Left hindlimb (tissue), 1 donor: ENCODE results near the gene SLC66A3.
"Not testable (repeated sequence)": the region's sequence is repeated elsewhere in the genome, so short reads cannot be mapped to it uniquely, and the experiment has no call there.

Experiments
- DNase-seq: peaks from one replicate; pipeline ENCODE4 v3.0.0-alpha.2; 2018

Gene SLC66A3

GRCh38 chr2:11165046-11165445 lies 9.8 kb downstream of the SLC66A3 start:
- DNase-seq = not testable (repeated sequence)

DNA sequence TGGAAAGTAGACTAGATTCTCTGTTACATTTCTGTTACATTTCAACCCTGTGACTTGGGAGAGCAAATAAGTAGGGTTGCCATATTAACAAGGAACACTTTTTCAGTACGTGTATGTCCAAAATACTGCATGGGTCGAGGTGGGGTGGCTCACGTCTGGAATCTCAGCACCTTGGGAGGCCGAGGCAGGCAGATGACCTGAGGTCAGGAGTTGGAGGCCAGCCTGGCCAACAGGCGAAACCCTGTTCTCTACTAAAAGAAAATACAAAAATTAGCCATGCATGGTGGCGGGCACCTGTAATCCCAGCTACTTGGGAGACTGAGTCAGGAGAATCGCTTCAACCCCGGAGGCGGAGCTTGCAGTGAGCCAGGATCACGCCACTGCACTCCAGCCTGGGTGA lies 11.2 kb downstream of the SLC66A3 start:
- DNase-seq = no peak

DNA sequence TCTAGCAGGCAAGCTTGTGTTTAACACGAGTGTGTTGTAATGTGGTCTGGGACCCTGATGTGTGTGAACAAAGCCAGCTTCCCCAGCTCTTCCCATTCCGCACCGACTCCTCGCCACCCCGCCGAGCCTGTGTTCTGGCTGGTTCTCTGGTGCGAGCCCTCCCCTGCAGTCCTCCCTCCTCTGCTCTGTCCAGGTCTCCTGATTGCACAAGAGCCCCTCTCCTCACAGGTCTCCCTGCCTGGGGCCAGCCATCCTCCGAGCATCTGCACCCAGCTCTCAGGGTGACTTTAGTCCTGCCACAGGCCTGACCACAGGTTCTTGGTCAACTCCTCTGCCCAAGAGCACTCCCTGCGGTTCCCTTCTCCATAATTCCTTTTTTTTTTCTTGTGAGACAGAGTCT lies 13.2 kb downstream of the SLC66A3 start:
- no peak for DNase-seq

GRCh38 chr2:11169333-11169732 lies 14.1 kb downstream of the SLC66A3 start:
- no peak for DNase-seq

DNA sequence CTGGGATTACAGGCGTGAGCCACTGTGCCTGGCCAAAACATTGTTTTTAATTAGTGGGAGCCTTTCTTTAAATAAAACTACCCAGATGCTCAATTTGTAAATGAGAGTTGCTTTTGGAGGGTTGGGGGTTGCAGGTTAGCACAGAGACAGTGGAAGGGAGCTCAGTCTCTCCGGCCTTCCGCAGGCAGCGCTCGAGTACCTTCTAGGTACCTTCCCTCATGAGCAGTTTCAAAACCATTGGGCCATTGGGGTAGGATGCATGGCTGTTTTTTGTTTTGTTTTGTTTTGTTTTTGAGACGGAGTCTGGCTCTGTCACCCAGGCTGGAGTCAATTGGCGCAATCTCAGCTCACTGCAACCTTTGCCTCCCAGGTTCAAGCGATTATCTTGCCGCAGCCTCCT lies 19.0 kb downstream of the SLC66A3 start:
- DNase-seq = no peak

- no peak for DNase-seq
Measured at GRCh38 chr2:11175293-11175795, 20.1 kb downstream of the SLC66A3 start.

DNA sequence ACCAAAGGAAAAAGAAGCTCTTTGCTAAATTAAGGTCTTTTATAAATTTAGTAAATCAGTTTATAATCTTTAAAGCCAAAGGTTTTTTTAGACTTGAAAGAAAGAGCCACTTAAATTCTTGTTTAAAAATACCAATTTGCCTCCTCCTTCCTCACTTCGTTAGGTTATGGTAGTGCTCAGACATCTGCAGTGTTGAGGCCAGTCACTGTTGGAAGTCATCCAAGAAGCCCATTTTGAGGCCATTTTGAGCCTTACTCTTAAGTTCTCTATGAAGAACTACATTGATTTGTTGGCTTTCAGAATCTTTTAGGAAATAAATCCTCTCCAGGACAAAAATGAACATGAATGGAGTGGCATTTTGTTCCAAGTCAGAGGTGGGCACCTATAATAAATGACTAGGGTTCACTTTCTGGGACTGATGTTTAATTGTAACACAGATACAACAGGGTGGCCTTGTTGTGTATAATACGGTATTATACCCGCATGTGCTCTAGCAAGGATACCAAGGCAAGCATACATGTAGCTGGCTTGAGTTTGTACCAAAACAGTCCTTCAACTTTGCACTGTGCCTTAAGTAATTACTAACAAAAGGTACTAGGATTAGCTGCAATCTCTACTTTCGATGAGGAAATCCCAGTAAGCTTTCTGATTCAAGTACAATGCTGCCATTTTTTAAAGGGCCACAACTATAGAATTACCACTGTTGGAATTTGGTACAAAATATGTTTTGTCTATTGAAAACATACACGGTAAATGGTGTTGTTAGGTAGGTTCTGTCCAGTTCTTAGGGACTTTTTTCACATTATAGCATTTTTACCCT lies 22.8 kb downstream of the SLC66A3 start:
- DNase-seq = no peak

- DNase-seq = no peak
Measured at GRCh38 chr2:11179196-11179595, 23.9 kb downstream of the SLC66A3 start.

GRCh38 chr2:11179899-11180298 lies 24.6 kb downstream of the SLC66A3 start:
- no peak for DNase-seq

DNA sequence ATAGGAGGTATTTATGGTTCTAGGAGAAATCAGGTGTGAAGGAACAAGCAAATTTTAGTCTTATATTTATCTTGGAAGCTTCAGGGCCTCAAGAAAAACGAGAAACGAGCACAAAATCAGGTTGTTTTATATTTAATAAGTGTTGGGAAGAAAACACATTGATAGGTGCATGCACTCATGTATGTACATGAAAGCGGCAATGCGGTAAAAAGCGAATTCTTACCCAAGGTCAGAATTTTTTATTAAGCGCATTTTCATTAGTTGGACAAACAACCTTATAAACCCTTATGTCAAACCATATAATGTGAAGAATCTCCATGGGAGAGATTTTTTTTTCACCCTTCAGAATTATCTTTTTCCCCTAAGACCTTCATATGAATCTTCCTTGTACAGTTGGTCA lies 25.4 kb downstream of the SLC66A3 start:
- no peak for DNase-seq

DNA sequence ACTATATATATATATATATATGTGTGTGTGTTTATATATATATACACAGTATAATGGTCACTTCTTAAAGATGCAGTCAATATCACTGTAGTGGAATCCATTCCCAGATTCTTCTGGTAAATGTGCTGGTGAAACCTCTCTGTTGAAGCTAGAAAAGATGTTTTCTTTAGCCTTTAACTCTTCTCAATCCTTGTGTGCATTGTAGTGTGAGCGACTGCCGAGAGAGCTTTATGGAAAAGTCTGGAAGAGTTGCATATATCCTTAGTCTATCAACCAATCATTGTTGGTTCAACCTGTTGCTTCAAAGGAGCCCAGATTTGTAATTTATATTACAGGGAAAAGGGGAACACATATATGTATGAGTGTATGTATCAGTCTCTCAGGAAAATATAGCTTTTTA lies 27.7 kb downstream of the SLC66A3 start:
- no peak for DNase-seq

- no peak for DNase-seq
Measured at GRCh38 chr2:11186145-11186544, 30.9 kb downstream of the SLC66A3 start.

- DNase-seq = no peak
Measured at GRCh38 chr2:11187083-11187619, 31.9 kb downstream of the SLC66A3 start.

DNA sequence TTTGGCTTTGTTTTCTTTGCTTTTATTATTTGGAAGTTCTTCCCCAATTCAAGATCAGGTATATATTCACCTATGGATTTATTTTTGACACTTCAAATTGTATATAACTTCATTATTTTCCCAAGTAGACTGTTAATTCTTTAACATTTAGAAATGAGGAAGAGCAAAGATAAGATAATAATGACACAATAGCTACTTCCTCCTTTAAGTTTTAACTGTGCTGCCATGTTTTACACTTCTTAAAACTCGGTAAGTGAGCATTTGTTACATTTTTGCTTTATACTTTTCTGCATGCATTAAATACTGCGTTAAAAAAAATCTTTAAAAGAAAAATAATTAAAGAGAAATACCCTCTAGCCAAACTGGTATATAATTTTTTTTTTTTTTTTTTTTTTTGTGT lies 32.5 kb downstream of the SLC66A3 start:
- no peak for DNase-seq

GRCh38 chr2:11196246-11196645 lies 41.0 kb downstream of the SLC66A3 start:
- no peak for DNase-seq

DNA sequence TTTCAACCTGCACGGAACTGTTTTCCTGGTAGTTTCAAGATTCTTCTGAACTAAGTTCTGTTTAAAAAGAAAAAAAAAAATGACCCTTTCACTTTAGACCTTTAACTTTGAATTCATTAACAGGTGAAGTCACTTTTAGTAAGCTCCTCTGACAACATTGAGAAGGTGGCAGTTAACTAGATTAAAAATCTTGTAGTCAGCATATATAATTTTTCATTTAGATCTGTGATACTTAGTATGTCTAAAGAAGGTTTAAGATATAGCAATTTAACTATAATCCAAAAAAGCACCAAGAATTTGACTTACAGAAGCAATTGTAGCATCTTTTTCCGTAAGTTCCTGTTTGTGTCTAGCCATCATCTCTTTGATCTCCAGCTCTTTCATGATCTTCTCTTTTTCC lies 45.4 kb downstream of the SLC66A3 start:
- no peak for DNase-seq

DNA sequence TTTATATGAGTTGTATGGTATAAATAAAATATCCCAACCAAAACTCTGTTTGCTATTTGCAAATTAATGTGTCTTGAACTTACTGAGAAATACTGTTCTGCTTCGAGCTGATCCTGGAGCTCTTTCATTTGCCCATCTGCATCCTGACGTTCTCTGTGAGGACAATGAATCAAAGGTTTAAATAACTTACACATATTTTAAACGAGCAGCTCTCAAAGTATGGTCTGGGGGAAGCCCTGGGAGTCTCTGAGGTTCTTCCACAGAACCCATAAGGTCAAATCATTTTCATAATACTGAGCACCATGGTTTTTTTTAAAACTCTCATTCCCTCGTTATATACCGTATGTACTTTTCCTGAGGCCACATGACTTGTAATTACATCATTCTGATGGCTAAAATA lies 46.7 kb downstream of the SLC66A3 start:
- no peak for DNase-seq

- DNase-seq = no peak
Measured at GRCh38 chr2:11203480-11203879, 48.2 kb downstream of the SLC66A3 start.

DNA sequence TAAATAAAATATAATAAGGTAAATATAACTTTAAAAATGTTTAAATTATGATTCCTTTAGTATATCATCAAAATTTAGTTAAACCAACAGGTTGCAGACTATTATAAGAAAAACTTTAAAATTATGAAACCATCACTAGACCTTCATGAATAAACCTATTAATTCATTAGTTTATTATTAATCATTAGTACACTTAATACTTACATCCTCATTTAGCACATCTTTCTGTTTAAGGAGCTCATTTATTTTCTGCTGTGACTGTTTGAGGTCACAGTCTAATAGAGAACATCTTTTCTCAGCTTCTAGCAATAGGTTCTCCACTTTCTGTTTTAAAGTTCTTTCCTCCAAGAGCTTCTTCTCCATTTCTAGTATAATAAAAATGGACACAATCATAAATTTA lies 52.8 kb downstream of the SLC66A3 start:
- DNase-seq = no peak

DNA sequence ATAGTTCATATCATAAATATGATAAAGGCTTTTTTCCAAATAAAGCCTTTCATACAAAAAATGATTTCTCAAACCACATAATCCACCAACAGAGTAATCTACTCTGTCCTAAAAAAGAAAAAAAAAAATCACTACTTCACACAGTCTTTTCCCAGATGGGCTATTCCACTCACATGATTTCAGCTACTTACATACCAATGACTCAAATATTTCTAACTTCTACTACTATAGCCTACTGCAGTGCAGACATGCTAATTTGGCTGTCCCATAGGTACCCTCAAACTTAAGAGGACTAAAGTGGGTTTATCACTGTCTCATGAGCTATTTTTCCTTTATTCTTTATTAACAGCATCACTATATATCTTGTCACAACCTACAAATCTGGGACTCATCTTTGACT lies 57.4 kb downstream of the SLC66A3 start:
- no peak for DNase-seq

GRCh38 chr2:11213090-11213638 lies 57.9 kb downstream of the SLC66A3 start:
- no peak for DNase-seq

GRCh38 chr2:11213975-11214374 lies 58.7 kb downstream of the SLC66A3 start:
- DNase-seq = no peak

DNA sequence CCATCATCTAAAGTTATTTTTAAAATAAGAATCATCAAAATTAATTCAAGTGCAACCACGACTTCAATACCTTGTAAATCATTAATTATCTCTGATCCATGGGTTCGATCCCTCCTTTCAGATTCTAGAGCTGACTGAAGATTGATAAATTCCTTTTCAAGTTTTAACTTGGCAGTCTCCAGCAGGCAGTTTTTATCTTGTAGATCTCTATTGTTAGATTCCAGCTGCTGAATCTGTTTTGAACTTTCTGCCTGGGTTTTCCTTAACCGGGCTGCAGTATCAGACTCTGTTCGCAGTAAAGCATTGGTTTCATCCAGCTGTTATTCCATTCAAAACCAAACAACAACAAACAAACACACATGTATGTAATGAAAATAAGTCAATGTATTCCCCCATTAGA lies 59.5 kb downstream of the SLC66A3 start:
- no peak for DNase-seq

GRCh38 chr2:11215407-11215806 lies 60.1 kb downstream of the SLC66A3 start:
- DNase-seq = no peak
